Esophagus squamous epithelium (tissue), 4 donors: ENCODE results near the gene PLEKHA5.

Source experiments
- POLR2A ChIP-seq, 4 donors: fragments of 450-650 bp; IDR thresholded peaks; one replicate each; pipeline ENCODE4 v1.6.1; 2017; ENCODE audit warnings: antibody characterized with exemption in 4 of 4, mild to moderate bottlenecking in 4 of 4, moderate library complexity in 3 of 4
- TF ChIP-seq, protein P1 (sequence below), 6 experiments: fragments of 450-650 bp in 4 of 6; fragments of 200-600 bp in 2 of 6; sonication (generic) in 2 of 6; IDR thresholded peaks; one replicate each; pipeline ENCODE4 v1.5.1; 2016 to 2019; ENCODE audit warnings: antibody characterized with exemption in 6 of 6, mild to moderate bottlenecking in 4 of 6, moderate library complexity in 4 of 6

DNA sequence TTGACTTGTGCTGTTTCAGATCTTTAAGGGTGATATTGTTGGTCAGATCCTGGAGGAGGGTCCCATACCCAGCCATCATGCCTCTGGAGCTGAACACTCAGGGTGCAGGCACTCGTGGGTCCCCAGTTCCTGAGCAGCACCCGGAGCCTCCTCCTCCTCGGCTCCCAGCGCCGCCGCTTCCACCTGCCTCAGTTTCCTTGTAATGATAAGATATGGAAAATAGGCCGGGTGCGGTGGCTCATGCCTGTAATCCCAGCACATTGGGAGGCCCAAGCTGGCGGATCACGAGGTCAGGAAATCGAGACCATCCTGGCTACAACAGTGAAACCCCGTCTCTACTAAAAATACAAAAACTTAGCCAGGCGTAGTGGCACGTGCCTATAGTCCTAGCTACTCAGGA, 289.6 kb downstream of the PLEKHA5 start:
- TF ChIP-seq POLR2A (IDR thresholded peaks at IDR 0.05), result no peak
- TF ChIP-seq, protein P1, sequence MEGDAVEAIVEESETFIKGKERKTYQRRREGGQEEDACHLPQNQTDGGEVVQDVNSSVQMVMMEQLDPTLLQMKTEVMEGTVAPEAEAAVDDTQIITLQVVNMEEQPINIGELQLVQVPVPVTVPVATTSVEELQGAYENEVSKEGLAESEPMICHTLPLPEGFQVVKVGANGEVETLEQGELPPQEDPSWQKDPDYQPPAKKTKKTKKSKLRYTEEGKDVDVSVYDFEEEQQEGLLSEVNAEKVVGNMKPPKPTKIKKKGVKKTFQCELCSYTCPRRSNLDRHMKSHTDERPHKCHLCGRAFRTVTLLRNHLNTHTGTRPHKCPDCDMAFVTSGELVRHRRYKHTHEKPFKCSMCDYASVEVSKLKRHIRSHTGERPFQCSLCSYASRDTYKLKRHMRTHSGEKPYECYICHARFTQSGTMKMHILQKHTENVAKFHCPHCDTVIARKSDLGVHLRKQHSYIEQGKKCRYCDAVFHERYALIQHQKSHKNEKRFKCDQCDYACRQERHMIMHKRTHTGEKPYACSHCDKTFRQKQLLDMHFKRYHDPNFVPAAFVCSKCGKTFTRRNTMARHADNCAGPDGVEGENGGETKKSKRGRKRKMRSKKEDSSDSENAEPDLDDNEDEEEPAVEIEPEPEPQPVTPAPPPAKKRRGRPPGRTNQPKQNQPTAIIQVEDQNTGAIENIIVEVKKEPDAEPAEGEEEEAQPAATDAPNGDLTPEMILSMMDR (IDR thresholded peaks at IDR 0.05), result no peak
